T-cell (primary cell): ENCODE measurements around the gene METRNL. TPM values are rescaled to one million over a fixed set of nuclear protein-coding genes. Genes with fewer than 3 reads are reported as not detected.

Experiments used
- ATAC-seq, 4 experiments: fragments of 200-7000 bp in 3 of 4; fragments of 150-1000 bp in 1 of 4; cut with Tn5 transposase; replicated peaks in 1 of 4; 1 replicate in 3 of 4; 2 replicates in 1 of 4; pipeline ENCODE4 v1.10.0; 2021; ENCODE audit warnings: moderate library complexity in 3 of 4, mild to moderate bottlenecking in 2 of 4, moderate number of reproducible peaks in 1 of 4
- CTCF ChIA-PET, 2 donors: fragments of 300-600 bp; sonication (Branson Sonifier 250); formaldehyde crosslinking; loops; one replicate each; lab custom pipeline; 2022; ENCODE audit warnings: antibody characterized with exemption in 2 of 2; lab: Charles Lee
- POLR2A ChIA-PET, 2 donors: fragments of 300-600 bp; sonication (Branson Sonifier 250); formaldehyde crosslinking; loops; one replicate each; lab custom pipeline; 2022; ENCODE audit warnings: antibody characterized with exemption in 2 of 2; lab: Charles Lee
- DNase-seq, 35 experiments: peaks; one replicate each; pipeline versions ENCODE4 v3.0.0 to v3.0.0-alpha.2; 2013 to 2023
- H3K27ac ChIP-seq: one replicate; pipeline ENCODE4 v1.5.1; 2013; ENCODE audit warnings: low read length
- H3K27me3 ChIP-seq, 2 experiments: replicated peaks in 1 of 2; 1 replicate in 1 of 2; 2 replicates in 1 of 2; pipeline versions ENCODE4 v1.6.1 to v1.7.0; 2013; ENCODE audit warnings: low read length in 1 of 2, mixed read lengths in 1 of 2; ENCODE audit not compliant: control insufficient read depth in 2 of 2, insufficient read depth in 2 of 2; ENCODE audit errors: extremely low read depth in 1 of 2
- H3K36me3 ChIP-seq, 2 donors: 1 replicate in 1 of 2; 2 replicates in 1 of 2; pipeline versions ENCODE4 v1.6.1 to v1.7.0; 2013; ENCODE audit warnings: low read length in 1 of 2; ENCODE audit not compliant: control insufficient read depth in 2 of 2, insufficient read depth in 1 of 2; ENCODE audit errors: extremely low read depth in 1 of 2
- H3K4me1 ChIP-seq, 2 experiments: 1 replicate in 1 of 2; 2 replicates in 1 of 2; pipeline versions ENCODE4 v1.6.1 to v1.7.0; 2013; ENCODE audit warnings: low read length in 2 of 2, mixed read lengths in 1 of 2; ENCODE audit not compliant: insufficient read depth in 2 of 2, control insufficient read depth in 1 of 2; ENCODE audit errors: extremely low read depth in 1 of 2
- H3K4me3 ChIP-seq, 2 donors: 1 replicate in 1 of 2; 2 replicates in 1 of 2; pipeline versions ENCODE4 v1.5.1 to v1.7.0; 2013; ENCODE audit warnings: mild to moderate bottlenecking in 2 of 2, low read length in 1 of 2, moderate library complexity in 1 of 2; ENCODE audit not compliant: control insufficient read depth in 1 of 2; ENCODE audit errors: extremely low read depth in 1 of 2
- H3K9me3 ChIP-seq: 2 replicates; pipeline ENCODE4 v1.7.0; 2013
- H3K27ac Mint-ChIP-seq, 2 donors: one replicate each; pipeline ENCODE4 v1.8.0; 2020 to 2021; ENCODE audit warnings: mild to moderate bottlenecking in 2 of 2, mixed read lengths in 2 of 2
- H3K27me3 Mint-ChIP-seq, 2 donors: one replicate each; pipeline ENCODE4 v1.8.0; 2021 to 2022; ENCODE audit warnings: mixed read lengths in 2 of 2
- H3K36me3 Mint-ChIP-seq: one replicate; pipeline ENCODE4 v1.8.0; 2021; ENCODE audit warnings: mixed read lengths
- H3K4me1 Mint-ChIP-seq, 3 donors: one replicate each; pipeline ENCODE4 v1.8.0; 2020 to 2022; ENCODE audit warnings: mixed read lengths in 3 of 3, mild to moderate bottlenecking in 1 of 3
- H3K4me3 Mint-ChIP-seq, 3 donors: one replicate each; pipeline ENCODE4 v1.8.0; 2020 to 2022; ENCODE audit warnings: mild to moderate bottlenecking in 3 of 3, mixed read lengths in 3 of 3, moderate library complexity in 3 of 3
- H3K9me3 Mint-ChIP-seq, 3 donors: one replicate each; pipeline ENCODE4 v1.8.0; 2020 to 2022; ENCODE audit warnings: mixed read lengths in 3 of 3
- WGBS: methylation state at CpG from one replicate; pipeline ENCODE4 v1.1.5; 2013; ENCODE audit warnings: missing lambda C conversion rate; ENCODE audit not compliant: insufficient coverage; 5-methylcytosine and 5-hydroxymethylcytosine counted together
- total RNA-seq, 35 experiments: library from RNA in 6 of 35; stranded (reverse) in 6 of 35; fragments of 120-200 nt in 1 of 35; gene quantifications; one replicate each; pipeline versions ENCODE4 v1.2.1 to v1.2.4 and lab custom pipeline; 2013 to 2026

The METRNL gene
- total RNA-seq, 5 donors from 2014 or later (not counting 1 experiment from before 2014, with no cell fraction given), result 7.0 to 50.8 (median 11.9) TPM

- DNase-seq (no peak), ATAC-seq (no peak)
- 91% methylated on average over 26 of the region's 32 CpGs for WGBS
- Mint-ChIP-seq H3K27me3 (no peaks in the 10 kb centered on the region), H3K27ac (no peak overlapping the region), H3K36me3 (peaks cover 4% of the 10 kb centered on the region), H3K4me1 (peaks cover 0 to 19% (median 5%) of the 10 kb centered on the region in 3 donors), H3K4me3 (no peak overlapping the region), H3K9me3 (no peaks in the 10 kb centered on the region)
- no peaks in the 10 kb centered on the region for H3K9me3 ChIP-seq
- H3K36me3 ChIP-seq, result no peaks in the 10 kb centered on the region
- peaks cover 0 to 17% of the 10 kb centered on the region in 2 experiments for H3K4me1 ChIP-seq
- no peak overlapping the region for H3K4me3 ChIP-seq
- ChIA-PET CTCF (no interaction called here), POLR2A (no interaction called here)
- no peak overlapping the region for H3K27ac ChIP-seq
- peaks cover 0 to 3% of the 10 kb centered on the region in 2 experiments for H3K27me3 ChIP-seq
Observed at GRCh38 chr17:83090444-83091256, 11.2 kb downstream of the METRNL start.

- peaks cover 0 to 3% of the 10 kb centered on the region in 2 experiments for H3K27me3 ChIP-seq
- no peak for ATAC-seq
- Mint-ChIP-seq H3K27ac (no peak overlapping the region), H3K36me3 (peaks cover 7% of the 10 kb centered on the region), H3K4me1 (peaks cover 0 to 12% (median 1%) of the 10 kb centered on the region in 3 donors), H3K27me3 (no peaks in the 10 kb centered on the region), H3K4me3 (no peak overlapping the region), H3K9me3 (no peaks in the 10 kb centered on the region)
- 91% methylated on average over 32 of the region's 35 CpGs for WGBS
- peaks cover 0 to 11% of the 10 kb centered on the region in 2 experiments for H3K4me1 ChIP-seq
- H3K36me3 ChIP-seq, result no peaks in the 10 kb centered on the region
- no peak overlapping the region for H3K4me3 ChIP-seq
- ChIA-PET CTCF (no interaction called here), POLR2A (no interaction called here)
- H3K27ac ChIP-seq, result no peak overlapping the region
- no peaks in the 10 kb centered on the region for H3K9me3 ChIP-seq
- DNase-seq, result no peak
Observed at GRCh38 chr17:83091257-83092141, 12.1 kb downstream of the METRNL start.

- Mint-ChIP-seq H3K36me3 (peaks cover 7% of the 10 kb centered on the region), H3K4me1 (peaks cover 0 to 10% (median 0%) of the 10 kb centered on the region in 3 donors), H3K4me3 (no peak overlapping the region), H3K27ac (no peak overlapping the region), H3K27me3 (no peaks in the 10 kb centered on the region), H3K9me3 (no peaks in the 10 kb centered on the region)
- 95% methylated on average over 13 of the region's 26 CpGs for WGBS
- DNase-seq (no peak), ATAC-seq (no peak)
- Histone ChIP-seq H3K36me3 (no peaks in the 10 kb centered on the region), H3K4me1 (peaks cover 0 to 11% of the 10 kb centered on the region in 2 experiments), H3K27me3 (peaks cover 0 to 3% of the 10 kb centered on the region in 2 experiments), H3K4me3 (no peak overlapping the region), H3K9me3 (no peaks in the 10 kb centered on the region), H3K27ac (no peak overlapping the region)
- ChIA-PET CTCF (no interaction called here), POLR2A (no interaction called here)
Observed at GRCh38 chr17:83092186-83092585, 12.8 kb downstream of the METRNL start.

GRCh38 chr17:83092931-83093330 is 13.5 kb downstream of the METRNL start:
- Histone ChIP-seq H3K27ac (no peak overlapping the region), H3K4me1 (peaks cover 0 to 11% of the 10 kb centered on the region in 2 experiments), H3K9me3 (no peaks in the 10 kb centered on the region), H3K27me3 (peaks cover 0 to 5% of the 10 kb centered on the region in 2 experiments), H3K36me3 (no peaks in the 10 kb centered on the region), H3K4me3 (no peak overlapping the region)
- Mint-ChIP-seq H3K9me3 (no peaks in the 10 kb centered on the region), H3K27ac (no peak overlapping the region), H3K4me3 (no peak overlapping the region), H3K36me3 (peaks cover 7% of the 10 kb centered on the region), H3K4me1 (peaks cover 0 to 10% (median 0%) of the 10 kb centered on the region in 3 donors), H3K27me3 (no peaks in the 10 kb centered on the region)
- DNase-seq, result no peak
- ChIA-PET POLR2A (no interaction called here), CTCF (interaction anchor here in 1 of 2 donors (0.6 kb wide), 1 partner anchor 439 kb away, joined by 6 read pairs; no protein-coding TSS in a partner anchor)
- no peak for ATAC-seq
- WGBS, result 92% methylated on average over 22 of the region's 22 CpGs

- POLR2A ChIA-PET, result no interaction called here
- ATAC-seq, result no peak
Observed at GRCh38 chr17:83093506-83093905, 14.1 kb downstream of the METRNL start.

GRCh38 chr17:83094291-83094690 is 14.9 kb downstream of the METRNL start:
- Mint-ChIP-seq H3K4me3 (no peak overlapping the region), H3K27ac (no peak overlapping the region), H3K9me3 (no peaks in the 10 kb centered on the region), H3K36me3 (peaks cover 7% of the 10 kb centered on the region), H3K4me1 (peaks cover 0 to 5% (median 0%) of the 10 kb centered on the region in 3 donors), H3K27me3 (peaks cover 0 to 4% of the 10 kb centered on the region in 2 donors)
- no peak overlapping the region for H3K27ac ChIP-seq
- H3K27me3 ChIP-seq, result peaks cover 0 to 19% of the 10 kb centered on the region in 2 experiments
- CTCF ChIA-PET, result no interaction called here
- ATAC-seq, result no peak
- POLR2A ChIA-PET, result no interaction called here
- H3K36me3 ChIP-seq, result no peaks in the 10 kb centered on the region
- H3K4me1 ChIP-seq, result no peaks in the 10 kb centered on the region
- no peaks in the 10 kb centered on the region for H3K9me3 ChIP-seq
- no peak for DNase-seq
- no peak overlapping the region for H3K4me3 ChIP-seq
- 95% methylated on average over 29 of the region's 32 CpGs for WGBS

More at GRCh38 chr17:83093506-83093905, 14.1 kb downstream of the METRNL start:
- no peak overlapping the region for H3K27ac Mint-ChIP-seq
- peaks cover 7% of the 10 kb centered on the region for H3K36me3 Mint-ChIP-seq
- no peaks in the 10 kb centered on the region for H3K36me3 ChIP-seq
- no peak overlapping the region for H3K4me3 Mint-ChIP-seq
- H3K27me3 ChIP-seq, result peaks cover 0 to 11% of the 10 kb centered on the region in 2 experiments
- peaks cover 0 to 8% (median 0%) of the 10 kb centered on the region in 3 donors for H3K4me1 Mint-ChIP-seq
- H3K27me3 Mint-ChIP-seq, result peaks cover 0 to 4% of the 10 kb centered on the region in 2 donors
- H3K4me1 ChIP-seq, result peaks cover 0 to 6% of the 10 kb centered on the region in 2 experiments
- H3K9me3 ChIP-seq, result no peaks in the 10 kb centered on the region
- no peak overlapping the region for H3K27ac ChIP-seq
- H3K9me3 Mint-ChIP-seq, result no peaks in the 10 kb centered on the region
- no peak for DNase-seq
- H3K4me3 ChIP-seq, result no peak overlapping the region
- WGBS, result 95% methylated on average over 13 of the region's 14 CpGs
- CTCF ChIA-PET, result interaction anchor here in 1 of 2 donors (0.6 kb wide), 1 partner anchor 440 kb away, joined by 6 read pairs; no protein-coding TSS in a partner anchor
